ENCODE data around the gene CLSTN2.

The CLSTN2 gene

DNA sequence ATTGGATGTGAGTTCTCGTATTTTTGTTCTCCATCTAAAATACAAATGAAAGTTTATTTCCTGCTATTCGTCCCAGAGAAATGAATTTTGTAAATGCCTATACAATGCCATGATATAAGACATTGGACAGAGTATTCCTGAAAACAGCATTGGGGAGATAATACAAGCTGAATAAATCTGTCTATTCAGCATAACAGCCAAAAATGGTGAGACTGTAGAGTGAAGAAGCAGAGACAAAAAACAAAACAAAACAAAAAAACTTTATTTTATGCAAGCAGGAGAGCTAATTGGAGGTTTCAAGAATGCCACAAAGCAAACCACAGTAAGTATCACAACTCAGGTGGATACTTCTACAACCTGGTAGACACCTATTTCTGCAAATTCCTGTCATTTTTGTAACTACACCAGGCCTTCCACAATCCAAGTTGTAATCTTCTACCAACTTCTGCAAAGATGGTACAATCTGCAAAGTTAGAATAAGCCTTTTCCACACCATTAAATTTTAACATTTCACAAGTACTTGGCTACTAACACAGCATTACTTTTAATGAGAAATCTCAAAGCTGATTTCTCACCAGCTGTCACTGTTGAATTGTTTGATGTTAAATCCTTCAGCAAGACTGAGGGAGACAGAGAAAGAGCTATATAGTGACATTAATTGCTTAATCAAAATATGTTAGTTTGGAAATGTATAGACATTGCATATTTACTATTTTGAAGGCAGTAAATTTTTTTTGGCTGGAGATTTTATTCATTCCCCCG, 163.1 kb downstream of the CLSTN2 start:
- DNase-seq: no peak

DNA sequence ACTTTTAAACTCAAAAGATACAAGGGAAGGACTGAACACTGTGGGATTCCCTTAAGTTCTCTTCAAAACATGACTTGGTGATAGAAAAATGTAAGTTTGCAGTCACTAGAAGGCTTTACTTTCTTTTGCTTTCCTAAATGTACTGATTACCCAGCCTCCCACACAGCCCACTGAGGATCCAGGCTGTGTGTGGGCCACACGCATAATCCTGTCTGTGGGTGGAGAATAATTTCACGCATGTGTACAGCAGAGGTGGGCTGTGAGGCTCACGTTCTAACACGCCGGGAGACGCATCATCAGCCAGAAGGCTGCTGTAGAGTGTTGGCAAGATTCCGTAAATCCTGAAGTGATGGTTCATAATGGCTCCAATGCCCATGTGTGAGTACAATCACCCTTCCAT, 165.5 kb downstream of the CLSTN2 start:
- DNase-seq: no peak

DNA sequence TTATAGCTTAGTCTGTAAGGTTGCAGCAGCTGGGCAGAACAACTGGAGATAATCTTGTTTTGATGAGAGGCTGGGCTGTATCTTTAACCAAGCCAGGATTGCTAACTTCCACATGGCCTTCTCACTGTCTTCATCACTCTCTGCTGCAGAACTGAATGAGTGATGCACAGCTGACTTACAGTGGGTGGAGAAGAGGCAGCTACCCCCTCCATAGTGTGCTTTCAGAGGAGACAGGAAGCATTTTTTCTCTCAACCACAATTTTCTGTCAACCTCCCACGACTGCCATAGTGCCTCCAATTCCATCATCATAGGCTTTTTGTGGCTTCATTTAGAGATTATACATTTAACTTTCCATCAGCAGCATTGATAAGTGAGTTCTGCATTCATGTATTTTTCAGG, 168.2 kb downstream of the CLSTN2 start:
- no peak for DNase-seq

DNA sequence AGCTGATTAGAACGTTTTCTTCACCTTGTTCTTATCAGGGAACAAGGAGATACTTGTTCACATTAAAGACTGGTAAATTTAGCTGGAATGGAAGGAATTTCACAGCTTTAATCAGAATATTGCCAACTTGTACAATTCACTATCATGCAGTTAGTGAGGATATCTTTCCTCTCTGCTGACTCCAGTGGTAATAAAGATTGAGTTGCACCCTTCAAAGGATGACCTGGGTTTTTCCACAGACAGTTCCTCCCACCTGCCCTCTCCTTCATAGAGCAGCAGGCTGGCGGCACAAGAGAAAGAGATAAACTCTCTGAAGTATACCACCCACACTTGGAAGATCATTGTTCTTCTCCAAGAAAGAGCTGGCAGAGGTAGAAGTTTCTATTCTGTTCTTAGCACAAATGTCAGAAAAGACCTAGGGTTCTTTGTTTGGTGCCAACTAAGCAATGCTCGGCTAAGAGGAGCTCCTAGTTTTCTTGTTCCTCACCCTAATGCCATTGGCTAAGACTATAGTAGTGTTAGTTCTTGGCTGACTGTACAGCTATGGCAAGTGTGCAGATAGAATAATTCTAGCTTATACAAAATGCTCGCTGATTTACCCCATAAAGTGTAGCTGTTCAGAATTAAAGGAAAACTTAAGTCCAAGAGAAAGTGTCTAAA, 169.1 kb downstream of the CLSTN2 start:
- DNase-seq: no peak

DNA sequence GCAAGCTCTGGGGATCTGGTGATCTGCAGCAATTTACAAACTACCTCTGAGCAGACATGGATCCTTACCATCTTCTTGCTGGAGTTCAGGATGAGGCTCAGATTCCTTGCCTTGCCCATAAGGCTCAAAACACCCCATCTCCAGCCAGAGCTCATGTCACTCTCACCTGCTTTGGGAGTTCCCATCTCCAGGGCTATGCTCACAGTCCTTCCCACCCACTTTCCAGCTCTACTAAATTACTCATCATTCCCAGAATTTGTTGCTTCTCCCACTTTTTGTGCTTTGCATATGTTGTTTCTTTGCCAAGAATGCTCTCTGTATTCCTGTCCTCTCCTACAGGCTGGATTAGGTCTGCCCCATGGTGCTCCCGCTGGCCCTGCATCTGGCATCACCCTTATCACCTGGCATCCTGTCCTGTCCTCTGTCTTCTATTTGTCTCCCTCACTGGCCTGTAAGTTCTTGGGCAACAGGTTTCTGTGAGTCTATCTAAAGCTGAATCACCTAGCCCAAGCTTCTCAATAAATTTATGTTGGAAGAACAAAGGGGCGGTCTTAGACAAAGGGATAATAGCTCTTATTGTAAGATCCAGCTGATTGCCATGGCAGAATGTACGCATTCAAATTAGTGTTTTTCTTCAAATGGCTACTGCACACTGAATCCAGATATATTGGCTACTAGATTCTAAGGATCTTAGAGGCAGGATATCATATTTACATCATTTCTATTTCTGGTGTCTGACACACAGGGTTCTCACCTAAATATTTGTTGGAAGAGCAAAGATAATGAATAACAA, 179.2 kb downstream of the CLSTN2 start:
- DNase-seq: no peak

DNA sequence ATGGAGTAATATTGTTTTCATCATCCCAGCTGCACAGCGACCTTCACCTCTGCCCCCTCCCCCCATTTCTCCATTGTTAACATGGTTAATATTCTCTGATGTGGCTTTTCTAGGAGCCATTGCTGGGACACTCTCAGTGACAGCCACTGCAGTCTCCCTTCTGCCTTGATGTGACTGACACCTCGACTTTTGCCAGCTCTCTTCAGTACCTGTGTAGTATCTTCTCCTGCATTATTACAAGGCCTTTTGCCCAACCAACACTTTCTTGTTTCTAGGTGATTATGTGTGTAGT, 179.8 kb downstream of the CLSTN2 start:
- DNase-seq: no peak

DNA sequence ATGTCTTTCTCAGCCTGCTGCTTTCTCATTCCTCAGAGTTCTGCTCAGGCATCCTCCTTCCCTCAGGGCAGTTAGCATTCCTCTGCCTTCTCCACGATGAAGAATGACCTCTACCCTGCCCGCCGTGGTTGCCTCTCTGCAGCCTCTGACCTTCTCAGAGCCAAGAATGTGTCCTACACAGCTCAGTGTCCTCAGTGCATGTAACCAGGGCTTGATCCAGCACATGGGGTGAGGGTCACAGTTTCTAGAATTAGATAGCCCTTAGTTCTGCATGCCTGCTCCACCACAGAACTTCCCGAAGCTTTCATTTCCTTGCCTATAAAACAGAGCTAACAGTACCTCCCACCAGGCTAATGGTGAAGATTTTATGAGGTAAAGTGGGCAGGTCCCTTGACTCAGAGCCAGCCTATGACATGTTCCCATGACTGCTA, 182.1 kb downstream of the CLSTN2 start:
- DNase-seq: no peak

DNA sequence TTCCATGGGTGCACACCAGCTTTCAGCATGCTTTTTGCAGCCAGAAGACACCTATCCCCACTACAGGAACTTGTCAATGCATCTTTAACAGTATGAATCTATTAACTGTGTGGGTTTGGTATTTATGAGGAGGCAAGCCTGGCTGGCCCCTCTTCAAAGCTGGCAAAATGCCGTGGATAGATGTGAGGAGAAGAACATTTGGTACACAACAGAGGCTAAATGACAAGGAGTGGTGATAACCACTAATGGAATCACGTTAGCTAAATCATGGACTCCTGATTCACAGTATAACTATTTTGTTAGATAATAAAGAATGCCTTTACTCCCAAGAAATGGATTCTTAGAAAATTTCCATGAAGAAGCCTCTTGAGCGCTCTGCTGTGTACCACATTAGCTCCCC, 187.2 kb downstream of the CLSTN2 start:
- no peak for DNase-seq

DNA sequence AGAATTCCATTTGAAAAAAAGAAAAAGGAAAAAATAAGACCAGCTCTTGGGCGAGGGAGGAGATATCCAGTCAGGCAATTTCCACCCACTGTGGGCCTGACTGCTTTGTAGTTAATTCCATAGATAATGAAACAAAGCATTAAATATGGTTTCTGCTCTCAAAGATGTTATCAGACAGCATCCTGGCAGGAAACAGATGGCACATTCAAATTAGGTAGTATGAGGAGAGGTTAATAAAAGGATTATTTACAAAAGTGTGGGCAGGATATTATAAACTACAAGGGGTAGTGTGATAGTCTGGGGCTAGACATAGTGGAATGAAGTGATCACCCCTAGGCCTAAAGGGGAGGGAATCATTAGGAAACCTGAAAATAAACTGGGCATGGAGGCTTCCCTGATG, 193.2 kb downstream of the CLSTN2 start:
- DNase-seq: no peak

DNA sequence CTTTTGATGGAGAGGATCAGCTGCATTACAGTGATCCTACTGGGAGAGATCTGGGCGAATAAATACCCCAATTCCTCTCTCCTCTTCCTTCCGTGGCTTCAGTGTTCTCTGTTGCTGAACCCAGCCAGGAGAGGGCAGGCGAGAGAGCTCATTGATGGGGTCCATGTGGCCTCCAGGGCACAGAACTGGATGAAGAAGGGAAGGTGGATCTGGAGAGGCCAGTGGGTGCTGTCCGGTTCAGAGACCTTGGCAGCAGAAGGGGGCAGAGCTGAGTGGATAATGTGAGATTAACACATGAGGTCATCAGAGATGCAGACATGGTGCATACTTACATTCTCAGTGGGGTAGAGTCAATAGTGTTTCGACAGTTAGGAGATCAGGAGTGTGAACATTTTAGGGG, 193.6 kb downstream of the CLSTN2 start:
- DNase-seq: no peak

DNA sequence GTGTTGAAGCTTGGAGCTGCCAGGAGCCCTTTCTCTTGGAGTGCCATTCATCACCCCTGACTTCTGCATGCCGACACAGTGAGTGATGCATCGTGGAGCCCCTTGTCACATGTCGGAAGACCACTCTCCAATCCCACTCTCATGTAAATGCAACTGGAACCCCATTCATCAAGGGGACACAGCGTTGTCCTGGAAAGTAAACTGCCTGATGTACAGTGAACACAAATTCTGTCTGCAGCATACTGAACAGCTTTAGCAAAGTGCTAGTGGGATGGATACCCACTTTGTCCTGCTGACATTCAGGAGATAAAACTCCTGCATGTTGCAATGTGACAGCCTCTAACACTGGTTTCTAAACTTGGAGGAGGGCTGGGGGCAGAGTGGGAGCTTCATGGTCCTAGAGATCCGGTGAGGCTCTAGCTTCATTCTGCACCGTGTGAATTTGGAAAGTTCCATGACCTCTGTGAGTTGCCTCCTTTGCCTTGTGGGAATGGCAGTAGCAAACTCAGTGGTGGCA, 194.8 kb downstream of the CLSTN2 start:
- DNase-seq: no peak

DNA sequence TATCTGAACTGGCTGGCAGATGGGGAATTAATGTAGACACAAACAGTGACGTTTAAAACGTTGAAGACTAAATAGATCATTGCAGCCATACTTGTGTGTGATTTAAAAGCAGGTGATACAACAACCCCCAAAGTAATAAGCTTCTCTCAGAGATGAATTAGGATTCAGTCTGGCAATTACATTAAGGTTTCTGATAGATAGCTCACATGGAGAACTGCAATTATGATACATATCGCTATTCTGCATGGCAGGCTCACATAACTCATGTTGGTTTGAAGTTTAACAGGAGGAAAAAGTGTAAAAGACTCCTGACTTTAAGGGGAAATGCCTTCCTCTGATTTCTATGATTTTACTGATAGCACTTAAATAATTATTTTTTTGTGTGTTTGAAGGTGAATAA, 196.9 kb downstream of the CLSTN2 start:
- DNase-seq: no peak

DNA sequence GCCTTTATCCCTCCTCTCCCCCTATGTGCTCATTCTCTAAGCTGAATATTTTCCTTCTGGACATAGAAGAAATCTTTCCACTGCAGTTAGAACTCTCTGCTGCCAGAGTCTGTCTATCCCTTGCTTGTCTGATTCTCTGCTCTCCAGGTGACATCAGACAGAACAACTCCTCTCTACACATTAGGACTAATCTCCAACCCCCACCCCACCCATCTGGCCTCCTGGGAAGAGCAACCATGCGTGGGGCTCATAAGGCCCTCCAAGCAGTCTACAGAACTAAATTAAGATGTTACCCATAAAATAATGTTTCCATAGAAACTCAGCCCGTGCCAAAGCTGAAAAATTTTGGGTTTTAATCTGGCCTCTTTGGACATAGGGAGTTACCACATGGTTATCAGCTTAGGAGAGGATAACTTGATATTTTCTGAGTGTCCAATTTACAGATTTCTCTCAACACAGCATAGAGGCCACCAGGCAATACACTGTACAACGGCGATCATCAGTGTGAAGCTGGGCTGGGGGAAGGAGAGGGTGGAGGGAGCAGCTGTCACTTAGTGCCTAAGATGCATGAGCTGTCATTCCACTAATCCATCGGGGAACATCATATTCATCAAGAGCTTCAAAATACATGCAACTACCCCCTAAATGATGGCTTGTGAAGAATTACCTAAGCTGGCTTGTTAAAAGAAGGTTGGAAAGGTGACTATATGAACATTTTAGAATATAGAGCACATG, 199.4 kb downstream of the CLSTN2 start:
- DNase-seq: no peak

DNA sequence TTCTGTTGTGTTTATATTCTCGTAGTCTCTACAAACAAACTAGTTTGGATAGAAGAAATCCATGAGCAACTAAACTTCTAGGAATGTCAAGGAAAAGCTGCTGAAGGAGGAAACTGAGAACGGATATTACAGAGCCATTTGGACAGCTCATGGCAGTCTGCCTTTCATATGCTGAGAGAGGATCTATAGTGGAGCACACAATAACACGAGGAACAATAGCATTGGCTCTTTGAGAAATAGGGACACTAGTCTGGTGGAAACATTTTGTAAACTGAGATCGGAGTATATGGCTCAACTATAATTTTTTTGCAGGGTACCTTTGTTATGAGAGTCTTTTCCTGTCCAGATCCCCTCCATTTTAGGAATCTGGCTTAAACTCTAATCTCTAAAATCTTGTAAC, 200.5 kb downstream of the CLSTN2 start:
- DNase-seq: no peak

DNA sequence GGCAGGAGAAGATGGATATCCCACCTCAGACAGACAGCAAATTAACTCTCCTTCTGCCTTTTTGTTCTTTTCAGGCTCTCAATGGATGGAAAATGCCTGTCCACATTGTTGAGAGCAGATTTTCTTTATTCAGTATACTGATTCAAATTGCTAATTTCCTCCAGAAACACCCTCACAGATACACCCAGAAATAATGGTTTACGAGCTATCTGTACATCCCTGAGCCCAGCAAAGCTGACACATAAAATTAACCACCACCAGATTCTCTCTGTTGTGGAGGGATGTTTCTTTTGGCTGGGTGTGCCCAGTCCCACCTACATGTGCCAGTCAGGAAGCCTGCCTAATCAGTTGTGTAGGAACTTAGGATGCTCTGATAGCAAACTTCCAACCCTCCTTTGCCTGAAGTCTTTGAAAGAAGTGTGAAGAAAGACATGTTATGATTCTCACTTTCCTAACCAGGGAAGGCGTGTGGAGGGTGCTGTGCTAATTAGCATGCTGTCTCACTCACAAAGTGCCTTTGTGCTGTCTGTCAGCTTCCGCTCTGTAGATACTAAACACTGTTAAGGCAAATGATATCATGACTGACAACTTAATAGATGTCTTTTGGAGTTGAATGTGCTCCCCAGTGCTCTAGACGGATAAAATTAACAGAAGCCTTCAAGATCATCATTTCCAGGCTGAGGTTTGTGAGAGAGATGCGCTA, 208.5 kb downstream of the CLSTN2 start:
- DNase-seq: no peak

DNA sequence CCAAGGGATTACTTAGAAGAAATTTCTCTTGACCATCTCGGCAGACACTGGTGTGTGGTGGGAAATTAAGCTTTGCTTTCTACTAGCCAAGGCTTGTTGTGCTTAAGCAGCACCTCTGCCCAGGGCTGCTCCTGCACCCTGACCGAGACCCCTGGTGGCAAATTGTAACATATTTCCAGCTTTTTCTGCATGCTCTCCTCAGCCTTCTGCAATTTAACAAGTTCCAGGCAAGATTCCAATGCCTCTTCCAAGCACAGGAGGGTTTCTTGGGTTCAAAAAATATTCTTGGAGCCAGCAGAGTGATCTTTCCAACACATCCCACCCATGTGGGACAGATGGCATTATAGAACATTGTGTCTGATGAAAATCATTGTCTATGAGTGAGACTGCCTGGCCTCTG, 210.5 kb downstream of the CLSTN2 start:
- DNase-seq: no peak

DNA sequence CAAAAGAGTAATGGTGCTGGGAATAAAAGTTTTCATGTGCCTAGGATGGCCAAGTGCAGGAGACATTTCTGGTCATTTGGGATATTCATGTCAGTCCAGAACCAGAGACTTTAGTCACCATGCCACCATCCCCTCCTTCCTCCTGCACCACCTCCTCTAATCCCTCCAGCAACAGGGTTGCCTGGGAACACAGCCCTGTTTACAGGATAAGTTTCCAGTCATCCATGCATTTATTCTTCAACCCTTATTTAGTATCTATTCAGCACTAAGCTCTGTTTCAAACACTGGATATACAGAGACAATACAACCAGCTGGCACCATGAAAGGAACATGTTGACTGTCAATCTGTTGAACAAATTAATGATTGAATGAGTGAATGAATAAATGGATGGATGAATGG, 211.7 kb downstream of the CLSTN2 start:
- no peak for DNase-seq

DNA sequence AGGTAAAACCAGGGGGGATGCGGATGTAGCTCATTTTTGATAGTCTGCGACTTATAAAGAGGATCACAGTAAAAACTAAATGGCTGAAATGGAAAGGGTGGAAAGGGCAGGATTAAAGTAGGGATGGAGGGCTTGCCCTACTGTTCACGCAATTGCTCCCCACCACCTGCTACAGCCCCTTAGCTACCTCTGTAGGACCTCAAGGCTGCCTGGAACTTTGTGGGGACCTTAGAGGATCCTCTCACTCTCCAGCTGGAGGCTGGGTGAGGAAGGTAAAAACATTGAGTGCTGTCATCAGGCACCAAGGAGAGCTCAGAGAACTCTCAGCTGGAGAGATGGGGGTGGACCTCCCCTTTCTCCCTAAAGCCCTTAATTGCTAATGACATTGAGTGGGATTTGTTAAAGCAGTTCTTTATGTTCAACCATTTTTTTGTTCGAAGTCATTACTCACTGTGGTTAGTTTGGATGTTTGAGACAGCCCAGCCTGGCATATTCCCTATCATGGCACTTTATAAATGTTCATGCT, 213.0 kb downstream of the CLSTN2 start:
- no peak for DNase-seq

DNA sequence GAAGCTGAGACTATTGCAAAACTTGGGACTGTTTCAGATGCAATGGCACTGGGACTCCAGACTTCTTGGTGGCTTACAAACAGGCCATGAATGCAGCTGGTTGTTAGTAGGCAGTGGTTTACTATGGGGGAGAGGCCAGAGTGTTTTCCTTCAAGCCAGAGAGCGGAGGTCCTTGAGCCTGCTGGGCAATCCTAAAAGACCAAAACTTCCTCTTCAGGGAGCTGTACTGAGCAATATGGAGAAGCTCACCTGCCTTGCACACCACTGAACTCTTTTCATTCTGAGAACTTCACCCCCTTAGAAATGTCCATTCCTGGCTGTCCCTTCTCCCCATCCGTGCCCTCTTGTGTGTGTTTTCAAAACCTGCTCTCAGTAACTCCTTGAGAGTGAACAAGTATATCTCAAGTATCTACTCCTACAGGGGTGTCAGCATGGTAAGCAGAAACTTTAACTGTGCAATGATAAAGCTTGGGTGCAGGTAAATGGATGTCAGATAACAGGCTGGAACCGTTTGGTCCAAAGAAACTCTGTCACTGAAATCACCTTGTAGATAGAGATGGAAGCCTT, 213.9 kb downstream of the CLSTN2 start:
- DNase-seq: no peak

DNA sequence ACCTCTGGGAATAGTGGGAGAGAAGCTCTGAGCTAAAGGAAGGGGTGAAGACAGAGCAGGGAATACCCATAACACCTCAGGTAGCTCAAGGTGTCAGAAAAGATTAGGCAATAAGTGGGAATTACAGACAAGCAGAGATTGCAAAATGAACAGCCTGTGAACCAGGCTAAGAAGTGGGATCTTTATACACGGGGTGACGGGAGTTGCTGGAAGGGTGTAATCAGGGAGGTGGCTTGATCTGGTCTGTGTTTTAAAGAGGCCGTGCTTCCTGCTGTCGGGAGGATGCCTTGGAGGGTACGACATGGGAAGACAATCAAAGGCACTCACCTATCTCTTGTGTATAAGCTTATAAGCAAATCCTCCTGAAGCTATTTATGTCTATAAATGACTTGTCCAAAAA, 216.3 kb downstream of the CLSTN2 start:
- DNase-seq: no peak

DNA sequence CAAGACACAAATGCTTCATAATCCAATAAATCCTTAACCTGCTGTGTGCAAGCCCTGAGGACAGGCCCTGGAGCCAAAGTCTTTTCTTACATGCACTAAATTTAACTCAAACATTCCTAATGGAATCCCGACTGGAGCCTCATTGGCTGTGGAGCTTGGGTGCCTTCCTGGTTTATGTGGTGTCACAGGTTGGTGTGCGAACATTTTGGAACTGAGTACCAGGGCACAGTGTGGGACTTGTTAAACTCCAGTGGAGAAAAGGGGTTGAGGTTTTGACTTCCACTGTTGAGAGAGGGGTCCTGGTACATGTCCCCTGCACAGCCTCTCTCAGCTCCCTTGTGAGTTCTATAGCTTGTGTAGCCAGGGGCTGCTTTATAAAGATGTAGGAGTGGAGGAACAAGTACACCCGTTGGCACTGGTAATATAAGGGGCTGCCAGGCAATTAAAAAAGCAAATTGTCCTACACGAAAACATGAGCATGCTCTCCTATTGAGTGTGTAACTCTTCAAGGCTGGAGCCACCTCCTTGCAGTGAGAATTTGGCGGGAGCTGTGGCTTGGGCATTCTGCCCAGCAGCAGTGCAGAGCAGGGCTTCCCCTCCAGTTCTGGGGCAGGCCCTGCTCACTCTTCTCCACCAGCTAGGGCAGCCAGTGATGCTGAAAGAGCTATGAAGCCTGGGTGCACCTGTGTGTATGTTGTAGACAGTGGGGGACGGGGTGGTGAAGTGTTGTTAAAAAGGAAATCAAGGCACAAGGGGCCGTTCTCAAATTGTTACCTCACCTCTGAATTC, 218.1 kb downstream of the CLSTN2 start:
- DNase-seq: no peak
